K562 (cell line): Measurements from ENCODE around the gene LRRC61. TPM values are rescaled to one million over a fixed set of nuclear protein-coding genes. Genes with fewer than 3 reads are reported as not detected.

ENCODE experiments used
- CBFA2T2 ChIP-seq: fragments of 450-650 bp; conservative IDR thresholded peaks from 2 replicates; pipeline ENCODE4 v1.6.1; 2017; ENCODE audit warnings: mild to moderate bottlenecking
- CCNT2 ChIP-seq: IDR thresholded peaks from 2 replicates; pipeline ENCODE4 v1.6.1; 2011; ENCODE audit warnings: borderline replicate concordance, low read depth, mild to moderate bottlenecking, moderate library complexity, mixed read lengths, low read length; ENCODE audit not compliant: insufficient read length; ENCODE audit errors: extremely low read depth
- EGR1 ChIP-seq: fragments of 450-650 bp; conservative IDR thresholded peaks from 2 replicates; pipeline ENCODE4 v1.6.1; 2017; ENCODE audit warnings: mild to moderate bottlenecking
- EP300 ChIP-seq: IDR thresholded peaks from 2 replicates; pipeline ENCODE4 v1.6.1; 2012; ENCODE audit warnings: low read length, improper control_type of control experiment
- FOXP4 ChIP-seq: sonication (generic); formaldehyde crosslinking; IDR thresholded peaks from 2 replicates; pipeline ENCODE4 v1.8.0; 2022; ENCODE audit warnings: mild to moderate bottlenecking, missing genetic modification reagents, borderline replicate concordance
- HNRNPH1 ChIP-seq: fragments of 200-400 bp; formaldehyde crosslinking; optimal IDR thresholded peaks from 2 replicates; pipeline ENCODE3; 2017; ENCODE audit warnings: low read depth, mild to moderate bottlenecking, low read length, moderate library complexity
- MEF2D ChIP-seq: conservative IDR thresholded peaks from 2 replicates; pipeline ENCODE4 v1.6.1; 2016; ENCODE audit warnings: low read depth, missing genetic modification characterization, missing compliant biosample characterization
- MTA2 ChIP-seq: fragments of 450-650 bp; IDR thresholded peaks from 2 replicates; pipeline ENCODE4 v1.6.1; 2016; ENCODE audit warnings: low read depth
- NCOR1 ChIP-seq: fragments of 450-650 bp; IDR thresholded peaks from 2 replicates; pipeline ENCODE4 v1.6.1; 2016; ENCODE audit warnings: mild to moderate bottlenecking, moderate library complexity
- NR2F6 ChIP-seq: fragments of 450-650 bp; formaldehyde crosslinking; IDR thresholded peaks from 2 replicates; pipeline ENCODE4 v1.4.0; 2020; ENCODE audit warnings: mild to moderate bottlenecking
- POLR2AphosphoS2 ChIP-seq: IDR thresholded peaks from 2 replicates; pipeline ENCODE4 v1.6.1; 2012; ENCODE audit warnings: low read length, improper control_type of control experiment
- RB1 ChIP-seq: fragments of 450-650 bp; IDR thresholded peaks from 2 replicates; pipeline ENCODE4 v1.6.1; 2017; ENCODE audit warnings: low read depth, mild to moderate bottlenecking
- RBBP5 ChIP-seq: fragments of 200-600 bp; sonication (generic); IDR thresholded peaks from 2 replicates; pipeline ENCODE4 v1.6.1; 2012; ENCODE audit warnings: borderline replicate concordance, mild to moderate bottlenecking, low read length, control low read depth, inconsistent platforms; ENCODE audit not compliant: insufficient read depth, poor library complexity, severe bottlenecking
- TAF1 ChIP-seq: IDR thresholded peaks from 2 replicates; pipeline ENCODE4 v1.6.1; 2011; ENCODE audit warnings: mild to moderate bottlenecking, low read length, moderate library complexity; ENCODE audit not compliant: insufficient read depth, control insufficient read depth, severe bottlenecking; ENCODE audit errors: extremely low read depth
- THRB ChIP-seq: fragments of 450-650 bp; formaldehyde crosslinking; conservative IDR thresholded peaks from 2 replicates; pipeline ENCODE4 v1.4.0; 2022; ENCODE audit warnings: mild to moderate bottlenecking, missing genetic modification characterization
- TSHZ1 ChIP-seq: fragments of 250-450 bp; sonication (Bioruptor Pico); IDR thresholded peaks from 2 replicates; pipeline ENCODE4 v1.4.0; 2020; ENCODE audit warnings: mild to moderate bottlenecking, moderate library complexity
- YY1 ChIP-seq, 3 experiments: IDR thresholded peaks; 2 replicates each; pipeline ENCODE4 v1.6.1; 2011; ENCODE audit warnings: low read length in 2 of 3, mild to moderate bottlenecking in 2 of 3, moderate library complexity in 2 of 3, borderline replicate concordance in 1 of 3, control low read depth in 1 of 3, low read depth in 1 of 3; ENCODE audit not compliant: insufficient read depth in 3 of 3, insufficient replicate concordance in 2 of 3, control insufficient read depth in 1 of 3, insufficient read length in 1 of 3; ENCODE audit errors: extremely low read depth in 1 of 3
- ZFX ChIP-seq: sonication (generic); formaldehyde crosslinking; IDR thresholded peaks from 2 replicates; pipeline ENCODE4 v1.8.0; 2022; ENCODE audit warnings: mild to moderate bottlenecking, missing genetic modification reagents, moderate library complexity
- ZNF232 ChIP-seq: sonication (generic); formaldehyde crosslinking; IDR thresholded peaks from 2 replicates; pipeline ENCODE4 v1.8.0; 2022; ENCODE audit warnings: mild to moderate bottlenecking, missing genetic modification reagents
- polyA plus RNA-seq, 8 experiments: library from polyadenylated mRNA; depleted of rRNA in 4 of 8; stranded (reverse) in 5 of 8; unstranded in 3 of 8; fragments of >200 nt; fragmentation: Nextera tagmentation in 2 of 8; fragmentation: Illumina TruSeq in 1 of 8; extraction: Ambion mirVana in 2 of 8; extraction: Trizol in 1 of 8; gene quantifications; 2 replicates each; pipeline versions ENCODE4 v1.2.1 to v1.2.3, GENCODE V29; 2011 to 2014; ENCODE audit warnings: inconsistent platforms in 1 of 8, missing spikeins in 1 of 8
- total RNA-seq, 7 experiments: library from RNA; depleted of rRNA in 6 of 7; stranded (reverse); fragments of >200 nt in 6 of 7; fragmentation: Illumina TruSeq in 2 of 7; extraction: Trizol in 2 of 7; gene quantifications; 2 replicates each; pipeline versions ENCODE4 v1.2.1 to v1.2.3, GENCODE V29; 2011 to 2021; ENCODE audit warnings: low replicate concordance in 1 of 7

LRRC61 gene
- total and polyA plus RNA-seq, 9 of the 15 experiments (the other 6 are each of a cell fraction or from before 2014, with no cell fraction given): 1.3 to 55.2 (median 35.2) TPM

- TF ChIP-seq YY1 (IDR thresholded peaks at IDR 0.05; ENCODE audit: borderline replicate concordance in 1 of 3, control insufficient read depth in 1 of 3, extremely low read depth in 1 of 3, insufficient read depth in 3 of 3, insufficient read length in 1 of 3, insufficient replicate concordance in 2 of 3, low read depth in 1 of 3, low read length in 2 of 3): peak in 2 of 3 experiments; percentile 12 to 75
- no peak for TF ChIP-seq TSHZ1 (CRISPR knock-in tag)
- TF ChIP-seq NCOR1: peak; percentile 42; the same call in 1 of the 2 replicates
- TF ChIP-seq ZNF232 (CRISPR knock-in tag): peak; percentile 96
- TF ChIP-seq MTA2: no peak; the same call in 1 of the 2 replicates
- TF ChIP-seq NR2F6 (CRISPR knock-in tag): 0 out of 2 replicates have a peak, but pooled peaks have one; percentile 23
- peak; percentile 99 for TF ChIP-seq ZFX (CRISPR knock-in tag)
- peak; percentile 59 for TF ChIP-seq CBFA2T2
- peak; percentile 97 for TF ChIP-seq RBBP5
- peak; percentile 84 for TF ChIP-seq RB1
- TF ChIP-seq CCNT2: peak; percentile 97
- no peak for TF ChIP-seq HNRNPH1
- TF ChIP-seq THRB (CRISPR knock-in tag): no peak
- peak; percentile 25; the same call in 1 of the 2 replicates for TF ChIP-seq POLR2AphosphoS2
- peak; percentile 56 for TF ChIP-seq EP300
- TF ChIP-seq TAF1: peak; percentile 88
- TF ChIP-seq EGR1: peak; percentile 32; the same call in 1 of the 2 replicates
- TF ChIP-seq FOXP4 (CRISPR knock-in tag): peak; percentile 91
- no peak; the same call in 1 of the 2 replicates for TF ChIP-seq MEF2D (tag)
Observed at GRCh38 chr7:150368096-150368883, 45.1 kb downstream of the LRRC61 start, which contains the start of gene REPIN1 (continued).
